Psoas muscle (tissue), 8 donors: Measurements from ENCODE around the gene PRKRIP1. TPM values are rescaled to one million over a fixed set of nuclear protein-coding genes. Genes with fewer than 3 reads are reported as not detected.

Experiments used
- ATAC-seq, 4 donors: fragments of 200-7000 bp; cut with Tn5 transposase; one replicate each; pipeline ENCODE4 v1.9.1; 2020; ENCODE audit warnings: moderate library complexity in 3 of 4, mild to moderate bottlenecking in 2 of 4
- DNase-seq, 2 donors: peaks; one replicate each; pipeline ENCODE4 v3.0.0-alpha.2; 2020
- H3K27ac ChIP-seq: fragments of 200-600 bp; one replicate; pipeline ENCODE4 v1.8.0; 2022
- H3K27me3 ChIP-seq, 3 donors: fragments of 200-600 bp in 1 of 3; one replicate each; pipeline versions ENCODE4 v1.6.1 to v1.8.0; 2013 to 2022; ENCODE audit warnings: low read length in 2 of 3, mild to moderate bottlenecking in 2 of 3, moderate library complexity in 1 of 3; ENCODE audit not compliant: insufficient read depth in 3 of 3
- H3K36me3 ChIP-seq, 2 donors: fragments of 200-600 bp in 1 of 2; one replicate each; pipeline versions ENCODE4 v1.6.1 to v1.8.0; 2013 to 2022; ENCODE audit warnings: low read depth in 1 of 2, mild to moderate bottlenecking in 1 of 2, moderate library complexity in 1 of 2; ENCODE audit not compliant: insufficient read depth in 1 of 2
- H3K4me1 ChIP-seq: fragments of 200-600 bp; one replicate; pipeline ENCODE4 v1.8.0; 2022
- H3K4me3 ChIP-seq: fragments of 200-600 bp; one replicate; pipeline ENCODE4 v1.8.0; 2022; ENCODE audit warnings: mild to moderate bottlenecking
- H3K9me3 ChIP-seq: fragments of 200-600 bp; one replicate; pipeline ENCODE4 v1.8.0; 2022
- WGBS, 3 donors: extraction: QIAGEN DNeasy Blood & Tissue Kit; methylation state at CpG; one replicate each; pipeline versions ENCODE4 v1.1.6 to v1.1.7; 2013; 5-methylcytosine and 5-hydroxymethylcytosine counted together
- intact Hi-C, 2 donors: fragments of 100-400 bp; cut with DNase I; formaldehyde crosslinking; loops; one replicate each; pipeline versions ENCODE4 v1.11.0 to v1.14.2; 2022
- polyA plus RNA-seq, 3 donors: library from polyadenylated mRNA; stranded (reverse); fragments of 200-250 nt; gene quantifications; one replicate each; pipeline ENCODE4 v1.2.3, GENCODE V29; 2013
- total RNA-seq, 4 donors: library from RNA; stranded (reverse); fragmentation: NEBNext Ultra II Directional in 2 of 4; extraction: Animal tissue kit (Norgen Biotek cat#: 25700) in 2 of 4; gene quantifications; one replicate each; pipeline versions ENCODE4 v1.2.1 to v1.2.4, GENCODE V29; 2021 to 2023
- TF ChIP-seq, protein P1 (sequence below): fragments of 200-600 bp; IDR thresholded peaks from one replicate; pipeline ENCODE4 v1.8.0; 2022; ENCODE audit warnings: antibody characterized with exemption
- donor health status: healthy with polysubstance abuse.
- donor health status: DM: no; HTN: no; CAD: no; lungs with moderate emphysema.
- donor health status: Bipolar disorder and iron deficiency.
- donor health status: healthy.
- donor health status: DM: yes; HTN: yes; CAD: no.
- donor health status: DM: no; HTN: no; CAD: no.
- donor health status: DM: no; HTN: no; CAD: no.
- donor health status: DM: yes; HTN: yes; CAD: no.

PRKRIP1 gene
- total and polyA plus RNA-seq, 7 donors = 9.7 to 20.4 (median 15.8) TPM

DNA sequence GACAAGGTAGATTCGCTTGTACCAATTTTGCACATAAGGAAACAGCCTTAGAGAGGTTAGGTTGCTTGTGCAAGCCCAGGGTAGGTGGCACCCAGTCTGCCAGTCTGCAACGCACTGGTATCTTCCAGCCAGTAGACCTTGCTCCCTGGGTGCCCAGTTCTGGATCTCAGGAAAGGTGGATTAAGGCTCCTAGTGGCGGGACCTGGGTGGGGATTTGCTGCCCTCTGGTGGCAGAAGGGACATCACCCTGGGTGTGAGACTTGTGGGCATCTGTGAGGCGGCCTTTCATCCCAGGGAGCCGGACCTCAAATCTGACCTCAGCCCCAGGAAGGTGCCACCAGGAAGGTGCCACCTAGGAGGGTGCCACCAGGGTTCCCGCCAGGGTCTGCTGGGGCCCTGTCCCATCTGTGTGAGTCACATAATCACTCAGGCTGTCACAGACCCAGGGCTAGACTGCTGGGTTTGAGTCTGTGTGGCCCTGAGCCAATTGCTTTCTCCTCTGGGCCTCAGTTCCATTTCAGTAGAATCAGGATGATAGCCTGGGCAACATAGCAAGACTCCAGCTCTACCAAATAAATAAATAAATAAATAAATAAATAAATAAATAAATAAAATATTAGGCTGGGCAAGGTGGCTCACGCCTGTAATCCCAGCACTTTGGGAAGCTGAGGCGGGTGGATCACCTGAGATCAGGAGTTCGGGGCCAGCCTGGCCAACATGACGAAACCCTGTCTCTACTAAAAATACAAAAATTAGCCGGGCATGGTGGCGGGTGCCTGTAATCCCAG is 5.3 kb upstream of the PRKRIP1 start:
- intact Hi-C loops = loop anchor here in 1 of 2 donors (1.0 kb wide), 1 partner anchor 112 kb away; no protein-coding TSS in a partner anchor
- Histone ChIP-seq H3K4me1 (peaks cover 4% of the 10 kb centered on the region), H3K4me3 (no peak overlapping the region), H3K27ac (no peak overlapping the region), H3K36me3 (peaks cover 0 to 28% of the 10 kb centered on the region in 2 donors), H3K9me3 (no peaks in the 10 kb centered on the region), H3K27me3 (no peaks in the 10 kb centered on the region)
- DNase-seq = peak; percentile 84 to 92
- WGBS, 3 donors = 61 to 69% (median 64%) methylated on average over 11 to 12 of the region's 12 CpGs
- peak; percentile 87 to 91 (median 88) for ATAC-seq
- TF ChIP-seq, protein P1, sequence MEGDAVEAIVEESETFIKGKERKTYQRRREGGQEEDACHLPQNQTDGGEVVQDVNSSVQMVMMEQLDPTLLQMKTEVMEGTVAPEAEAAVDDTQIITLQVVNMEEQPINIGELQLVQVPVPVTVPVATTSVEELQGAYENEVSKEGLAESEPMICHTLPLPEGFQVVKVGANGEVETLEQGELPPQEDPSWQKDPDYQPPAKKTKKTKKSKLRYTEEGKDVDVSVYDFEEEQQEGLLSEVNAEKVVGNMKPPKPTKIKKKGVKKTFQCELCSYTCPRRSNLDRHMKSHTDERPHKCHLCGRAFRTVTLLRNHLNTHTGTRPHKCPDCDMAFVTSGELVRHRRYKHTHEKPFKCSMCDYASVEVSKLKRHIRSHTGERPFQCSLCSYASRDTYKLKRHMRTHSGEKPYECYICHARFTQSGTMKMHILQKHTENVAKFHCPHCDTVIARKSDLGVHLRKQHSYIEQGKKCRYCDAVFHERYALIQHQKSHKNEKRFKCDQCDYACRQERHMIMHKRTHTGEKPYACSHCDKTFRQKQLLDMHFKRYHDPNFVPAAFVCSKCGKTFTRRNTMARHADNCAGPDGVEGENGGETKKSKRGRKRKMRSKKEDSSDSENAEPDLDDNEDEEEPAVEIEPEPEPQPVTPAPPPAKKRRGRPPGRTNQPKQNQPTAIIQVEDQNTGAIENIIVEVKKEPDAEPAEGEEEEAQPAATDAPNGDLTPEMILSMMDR = peak; percentile 96

DNA sequence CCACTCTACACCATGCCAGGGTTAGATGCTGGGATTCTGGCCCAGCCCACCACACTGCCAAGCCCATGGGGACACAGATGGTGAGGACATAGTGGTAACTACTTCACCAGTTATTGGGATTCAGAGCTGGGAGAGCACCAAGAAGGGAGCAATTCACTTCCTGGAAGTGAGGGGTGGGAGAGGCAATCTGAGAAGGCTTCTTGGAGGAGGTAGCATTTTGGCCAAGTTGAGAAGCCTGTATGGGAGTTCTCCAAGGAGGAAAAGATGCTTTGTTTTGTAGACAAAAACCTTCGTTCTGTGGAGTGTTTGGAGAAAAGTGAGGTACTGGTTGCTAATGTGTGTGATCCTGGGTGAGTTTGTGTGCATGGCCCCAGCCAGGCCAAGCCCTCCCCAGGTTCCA is 3.8 kb upstream of the PRKRIP1 start:
- TF ChIP-seq, protein P1 = no peak
- Histone ChIP-seq H3K36me3 (peaks cover 0 to 17% of the 10 kb centered on the region in 2 donors), H3K27me3 (no peaks in the 10 kb centered on the region), H3K4me1 (peaks cover 9% of the 10 kb centered on the region), H3K27ac (no peak overlapping the region), H3K9me3 (no peaks in the 10 kb centered on the region), H3K4me3 (no peak overlapping the region)
- no peak for DNase-seq
- no peak for ATAC-seq
- intact Hi-C loops = loop anchor here in 1 of 2 donors (1.0 kb wide), 1 partner anchor 111 kb away; no protein-coding TSS in a partner anchor
- WGBS, 3 donors = 80 to 88% (median 84%) methylated on average over 1 of the region's 1 CpG

DNA sequence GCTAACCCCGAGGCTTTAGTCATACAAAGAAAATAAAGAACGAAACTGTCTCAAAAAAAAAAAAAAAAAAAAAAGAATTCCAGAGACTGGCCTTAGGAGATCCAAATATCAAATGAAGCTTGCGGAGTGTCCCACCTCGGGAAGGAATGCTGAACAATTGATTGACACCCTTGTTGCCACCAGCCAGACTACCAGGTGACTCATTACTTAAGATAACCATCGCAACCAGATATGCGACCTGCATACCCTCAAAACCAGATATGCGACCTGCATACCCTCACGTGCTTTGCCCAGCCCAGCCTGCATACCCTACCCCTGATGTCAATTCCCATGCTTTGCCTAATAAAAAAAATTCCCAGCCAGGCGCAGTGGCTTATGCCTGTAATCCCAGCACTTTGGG is 2.7 kb upstream of the PRKRIP1 start:
- Histone ChIP-seq H3K27ac (no peak overlapping the region), H3K4me1 (peaks cover 10% of the 10 kb centered on the region), H3K9me3 (no peaks in the 10 kb centered on the region), H3K27me3 (no peaks in the 10 kb centered on the region), H3K36me3 (peaks cover 0 to 13% of the 10 kb centered on the region in 2 donors), H3K4me3 (no peak overlapping the region)
- WGBS, 3 donors = 70 to 89% (median 80%) methylated on average over 9 of the region's 9 CpGs
- ATAC-seq (no peak), DNase-seq (no peak)
- intact Hi-C loops = no loop called here
- TF ChIP-seq, protein P1 = no peak

DNA sequence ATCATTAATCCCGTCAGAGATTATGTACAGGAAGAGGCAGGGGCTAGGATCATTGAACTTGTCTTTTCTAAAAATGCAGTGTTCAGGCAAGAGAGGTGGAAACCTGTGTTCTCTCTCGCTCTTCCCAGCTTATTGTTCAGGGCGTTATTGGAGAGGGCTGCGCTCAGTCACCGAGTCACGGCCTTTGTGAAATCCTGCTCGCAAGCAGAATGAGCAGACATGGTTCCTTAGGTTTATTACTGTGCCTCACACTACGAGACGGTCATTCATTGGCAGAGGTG is 631 bp upstream of the PRKRIP1 start:
- intact Hi-C loops = no loop called here
- Histone ChIP-seq H3K27me3 (no peaks in the 10 kb centered on the region), H3K4me3 (peak overlapping the region; percentile 79), H3K27ac (peak overlapping the region; percentile 82), H3K4me1 (peaks cover 6% of the 10 kb centered on the region), H3K36me3 (peaks cover 0 to 34% of the 10 kb centered on the region in 2 donors), H3K9me3 (no peaks in the 10 kb centered on the region)
- WGBS, 3 donors = 10 to 13% (median 11%) methylated on average over 9 of the region's 9 CpGs
- ATAC-seq = peak; percentile 9 to 19 (median 12)
- DNase-seq = no peak
- TF ChIP-seq, protein P1 = no peak

DNA sequence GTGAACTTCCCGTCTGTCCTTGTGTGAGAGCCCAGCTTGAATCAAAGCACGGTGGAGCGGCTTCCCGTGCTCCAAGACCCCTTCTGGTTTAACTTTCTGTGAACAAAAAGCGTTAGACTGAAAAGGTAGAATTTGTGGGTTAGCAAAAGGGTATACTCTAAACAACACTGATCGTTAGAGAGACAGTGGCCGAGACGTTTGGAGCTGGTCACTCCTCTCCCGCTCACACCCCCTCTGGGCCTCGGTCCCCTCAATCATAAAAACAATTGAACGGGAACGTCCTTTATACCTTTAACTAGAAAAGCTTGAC is 502 bp downstream of the PRKRIP1 start:
- intact Hi-C loops = no loop called here
- H3K27me3 ChIP-seq = no peaks in the 10 kb centered on the region
- ATAC-seq (peak in 3 of 4 donors; percentile 19 to 27 (median 26)), DNase-seq (no peak)
- peaks cover 6% of the 10 kb centered on the region for H3K4me1 ChIP-seq
- H3K4me3 ChIP-seq = peak overlapping the region; percentile 79
- no peaks in the 10 kb centered on the region for H3K9me3 ChIP-seq
- 0 to 1% (median 1%) methylated on average over 12 of the region's 12 CpGs for WGBS, 3 donors
- H3K27ac ChIP-seq = peak overlapping the region; percentile 82
- TF ChIP-seq, protein P1 = no peak
- peaks cover 0 to 45% of the 10 kb centered on the region in 2 donors for H3K36me3 ChIP-seq
